Activated CD8-positive, alpha-beta T cell treated with anti-CD3 and anti-CD28 coated beads for 36 hours (primary cell): ENCODE results near the gene OR2A42. TPM values are rescaled to one million over a fixed set of nuclear protein-coding genes. Genes with fewer than 3 reads are reported as not detected.
"Not testable (repeated sequence)": the region's sequence is repeated elsewhere in the genome, so short reads cannot be mapped to it uniquely, and the experiment has no call there.

Experiments used
- ATAC-seq: fragments of 200-7000 bp; cut with Tn5 transposase; one replicate; pipeline ENCODE4 v1.10.0; 2021; ENCODE audit warnings: mild to moderate bottlenecking, moderate library complexity
- CTCF ChIA-PET: fragments of 350-600 bp; sonication (Branson Sonifier 250); formaldehyde crosslinking; loops from one replicate; lab custom pipeline; 2021; ENCODE audit warnings: antibody characterized with exemption; lab: Charles Lee
- POLR2A ChIA-PET: fragments of 350-600 bp; sonication (Branson Sonifier 250); formaldehyde crosslinking; loops from one replicate; lab custom pipeline; 2021; ENCODE audit warnings: antibody characterized with exemption; lab: Charles Lee
- DNase-seq: peaks from one replicate; pipeline ENCODE4 v3.0.0-alpha.2; 2020
- H3K27ac Mint-ChIP-seq: one replicate; pipeline ENCODE4 v1.8.0; 2021; ENCODE audit warnings: mild to moderate bottlenecking, mixed read lengths
- H3K27me3 Mint-ChIP-seq: one replicate; pipeline ENCODE4 v1.8.0; 2021; ENCODE audit warnings: mixed read lengths
- H3K36me3 Mint-ChIP-seq: one replicate; pipeline ENCODE4 v1.8.0; 2021; ENCODE audit warnings: low read depth, mixed read lengths
- H3K4me1 Mint-ChIP-seq: one replicate; pipeline ENCODE4 v1.8.0; 2021; ENCODE audit warnings: low read depth, mixed read lengths
- H3K4me3 Mint-ChIP-seq: one replicate; pipeline ENCODE4 v1.8.0; 2021; ENCODE audit warnings: mild to moderate bottlenecking, moderate library complexity, mixed read lengths
- H3K9me3 Mint-ChIP-seq: one replicate; pipeline ENCODE4 v1.8.0; 2021; ENCODE audit warnings: mixed read lengths
- intact Hi-C: fragments of 100-400 bp; cut with micrococcal nuclease; formaldehyde crosslinking; loops from one replicate; pipeline ENCODE4 v1.10.0; 2022
- total RNA-seq, 2 experiments: library from RNA; stranded (reverse); gene quantifications; one replicate each; pipeline ENCODE4 v1.2.3, GENCODE V29; 2021

Gene OR2A42
- total RNA-seq, 2 experiments from 2014 or later = not detected

- H3K9me3 Mint-ChIP-seq, H3K27me3 Mint-ChIP-seq, DNase-seq, H3K27ac Mint-ChIP-seq, H3K36me3 Mint-ChIP-seq, POLR2A ChIA-PET, intact Hi-C loops, H3K4me1 Mint-ChIP-seq, CTCF ChIA-PET, ATAC-seq, H3K4me3 Mint-ChIP-seq: not testable (repeated sequence)
These were observed 12.5 kb downstream of the OR2A42 start for GRCh38 chr7:144226866-144227265.

GRCh38 chr7:144223675-144224074, 15.7 kb downstream of the OR2A42 start:
- H3K4me3 Mint-ChIP-seq, H3K36me3 Mint-ChIP-seq, intact Hi-C loops, H3K27me3 Mint-ChIP-seq, DNase-seq, CTCF ChIA-PET, H3K4me1 Mint-ChIP-seq, H3K9me3 Mint-ChIP-seq, H3K27ac Mint-ChIP-seq, POLR2A ChIA-PET, ATAC-seq: not testable (repeated sequence)

DNA sequence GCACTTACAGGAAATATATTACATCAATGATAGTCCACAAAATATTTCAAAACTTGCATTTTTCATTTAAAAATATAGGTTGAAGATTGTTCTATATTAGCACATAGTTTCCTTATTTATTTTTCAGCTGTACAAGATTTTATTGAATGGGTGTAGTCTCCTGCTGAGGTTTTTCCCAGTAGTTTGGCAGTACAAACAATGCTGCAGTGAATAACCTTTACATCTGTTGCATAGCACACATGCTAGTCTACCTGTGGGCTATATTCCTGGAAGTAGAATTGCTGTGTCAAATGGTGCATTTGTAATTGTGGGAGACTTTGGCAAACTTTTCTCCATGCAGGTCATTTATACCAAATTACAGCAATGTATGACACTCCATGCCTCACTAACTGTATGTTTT, 18.9 kb downstream of the OR2A42 start:
- intact Hi-C loops, H3K27ac Mint-ChIP-seq, H3K4me3 Mint-ChIP-seq, CTCF ChIA-PET, H3K9me3 Mint-ChIP-seq, H3K4me1 Mint-ChIP-seq, POLR2A ChIA-PET, DNase-seq, ATAC-seq, H3K36me3 Mint-ChIP-seq, H3K27me3 Mint-ChIP-seq: not testable (repeated sequence)

DNA sequence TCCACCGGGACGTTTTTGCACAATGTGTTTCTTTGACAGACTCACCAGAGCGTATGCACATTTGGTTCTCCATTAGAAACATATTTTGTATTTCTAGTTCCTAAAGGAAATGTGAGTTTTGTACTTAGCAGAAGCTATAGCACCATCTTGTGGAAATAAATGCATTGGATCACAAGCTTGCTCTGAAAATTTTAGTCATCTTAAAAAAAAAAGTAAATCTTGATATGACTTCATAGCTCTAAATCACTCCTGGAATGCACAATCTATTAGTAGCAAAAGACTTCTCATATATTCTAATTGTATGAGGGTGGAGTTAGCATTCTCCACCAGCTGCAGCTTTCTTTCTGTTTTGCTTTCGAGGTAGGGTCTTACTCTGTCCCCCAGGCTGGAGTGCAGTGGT, 20.3 kb downstream of the OR2A42 start:
- H3K9me3 Mint-ChIP-seq, intact Hi-C loops, CTCF ChIA-PET, H3K36me3 Mint-ChIP-seq, DNase-seq, POLR2A ChIA-PET, H3K27me3 Mint-ChIP-seq, H3K27ac Mint-ChIP-seq, H3K4me3 Mint-ChIP-seq, H3K4me1 Mint-ChIP-seq: not testable (repeated sequence)
- ATAC-seq = peak; percentile 68

GRCh38 chr7:144218581-144218980, 20.8 kb downstream of the OR2A42 start:
- DNase-seq, H3K27me3 Mint-ChIP-seq, H3K9me3 Mint-ChIP-seq, POLR2A ChIA-PET, ATAC-seq, H3K4me3 Mint-ChIP-seq, H3K36me3 Mint-ChIP-seq, H3K27ac Mint-ChIP-seq, intact Hi-C loops, CTCF ChIA-PET, H3K4me1 Mint-ChIP-seq: not testable (repeated sequence)

GRCh38 chr7:144217200-144217599, 22.2 kb downstream of the OR2A42 start:
- H3K9me3 Mint-ChIP-seq, POLR2A ChIA-PET, CTCF ChIA-PET, H3K4me3 Mint-ChIP-seq, H3K27ac Mint-ChIP-seq, DNase-seq, H3K4me1 Mint-ChIP-seq, ATAC-seq, intact Hi-C loops, H3K36me3 Mint-ChIP-seq, H3K27me3 Mint-ChIP-seq: not testable (repeated sequence)

DNA sequence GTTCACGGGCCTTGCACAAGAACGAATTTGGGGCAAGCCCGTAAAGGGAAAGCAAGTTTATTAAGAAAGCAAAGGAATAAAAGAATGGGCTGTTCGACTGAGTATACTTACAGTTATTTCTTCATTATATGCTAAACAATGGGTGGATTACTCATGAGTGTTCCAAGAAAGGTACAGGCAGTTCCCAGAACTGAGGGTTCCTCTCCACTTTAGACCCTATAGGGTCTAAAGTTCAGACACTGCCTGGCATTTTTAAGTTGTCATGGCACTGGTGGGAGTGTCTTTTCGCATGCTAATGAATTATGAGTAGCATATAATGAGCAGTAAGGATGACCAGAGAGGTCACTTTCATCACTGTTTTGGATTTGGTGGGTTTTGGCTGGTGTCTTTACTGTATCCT, 34.1 kb downstream of the OR2A42 start:
- H3K4me1 Mint-ChIP-seq, H3K27me3 Mint-ChIP-seq, POLR2A ChIA-PET, CTCF ChIA-PET, H3K9me3 Mint-ChIP-seq, H3K4me3 Mint-ChIP-seq, H3K27ac Mint-ChIP-seq, DNase-seq, H3K36me3 Mint-ChIP-seq, intact Hi-C loops: not testable (repeated sequence)
- ATAC-seq = peak; percentile 69

DNA sequence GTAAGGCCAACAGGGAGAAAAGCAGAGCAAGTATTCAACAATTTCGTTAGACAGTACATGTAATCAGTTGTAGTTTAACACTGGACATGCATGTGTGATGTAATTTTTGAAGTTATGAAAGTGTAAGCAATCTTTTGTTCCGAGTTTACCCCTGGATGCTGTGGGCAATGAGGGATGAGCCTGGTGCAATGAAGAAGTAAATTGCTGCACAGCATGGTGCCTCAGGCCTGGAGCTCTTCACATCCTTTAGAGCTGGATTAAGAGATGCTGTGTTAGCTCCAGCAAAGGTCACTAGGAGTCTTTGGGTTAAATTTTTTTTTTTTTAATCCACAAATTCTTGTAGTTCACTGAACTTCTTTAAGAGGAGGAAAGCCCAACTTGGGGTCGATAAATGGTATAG, 36.3 kb downstream of the OR2A42 start:
- intact Hi-C loops = not testable (repeated sequence)

GRCh38 chr7:144201978-144202377, 37.4 kb downstream of the OR2A42 start:
- intact Hi-C loops, POLR2A ChIA-PET, H3K4me1 Mint-ChIP-seq, CTCF ChIA-PET, H3K36me3 Mint-ChIP-seq, H3K4me3 Mint-ChIP-seq, H3K27ac Mint-ChIP-seq, DNase-seq, H3K27me3 Mint-ChIP-seq, H3K9me3 Mint-ChIP-seq: not testable (repeated sequence)
- peak; percentile 84 for ATAC-seq

More for the DNA sequence above, 36.3 kb downstream of the OR2A42 start:
- CTCF ChIA-PET, H3K27ac Mint-ChIP-seq, DNase-seq, H3K4me1 Mint-ChIP-seq, H3K4me3 Mint-ChIP-seq, ATAC-seq, H3K36me3 Mint-ChIP-seq, POLR2A ChIA-PET, H3K9me3 Mint-ChIP-seq, H3K27me3 Mint-ChIP-seq: not testable (repeated sequence)

DNA sequence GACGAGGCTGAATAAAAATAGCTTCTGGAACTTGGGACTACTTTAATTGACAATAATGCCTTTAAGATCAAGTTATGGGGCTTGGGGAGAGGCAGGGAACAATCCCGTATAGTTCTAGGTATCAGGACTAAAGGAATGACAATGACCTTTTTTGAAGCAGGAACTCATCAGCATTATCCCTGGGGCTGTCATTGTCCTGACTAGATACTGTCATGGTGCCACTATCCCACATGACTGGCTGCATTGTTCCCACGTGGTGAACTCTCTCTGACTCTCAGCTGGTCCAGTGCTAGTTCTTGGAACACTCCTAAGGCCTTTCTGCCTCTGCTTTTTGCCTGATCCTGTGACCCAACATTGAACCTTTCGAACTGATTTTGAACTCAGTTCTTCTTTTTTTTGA, 40.5 kb downstream of the OR2A42 start:
- intact Hi-C loops, ATAC-seq, H3K4me1 Mint-ChIP-seq, H3K27me3 Mint-ChIP-seq, CTCF ChIA-PET, POLR2A ChIA-PET, H3K4me3 Mint-ChIP-seq, DNase-seq, H3K27ac Mint-ChIP-seq, H3K36me3 Mint-ChIP-seq, H3K9me3 Mint-ChIP-seq: not testable (repeated sequence)

DNA sequence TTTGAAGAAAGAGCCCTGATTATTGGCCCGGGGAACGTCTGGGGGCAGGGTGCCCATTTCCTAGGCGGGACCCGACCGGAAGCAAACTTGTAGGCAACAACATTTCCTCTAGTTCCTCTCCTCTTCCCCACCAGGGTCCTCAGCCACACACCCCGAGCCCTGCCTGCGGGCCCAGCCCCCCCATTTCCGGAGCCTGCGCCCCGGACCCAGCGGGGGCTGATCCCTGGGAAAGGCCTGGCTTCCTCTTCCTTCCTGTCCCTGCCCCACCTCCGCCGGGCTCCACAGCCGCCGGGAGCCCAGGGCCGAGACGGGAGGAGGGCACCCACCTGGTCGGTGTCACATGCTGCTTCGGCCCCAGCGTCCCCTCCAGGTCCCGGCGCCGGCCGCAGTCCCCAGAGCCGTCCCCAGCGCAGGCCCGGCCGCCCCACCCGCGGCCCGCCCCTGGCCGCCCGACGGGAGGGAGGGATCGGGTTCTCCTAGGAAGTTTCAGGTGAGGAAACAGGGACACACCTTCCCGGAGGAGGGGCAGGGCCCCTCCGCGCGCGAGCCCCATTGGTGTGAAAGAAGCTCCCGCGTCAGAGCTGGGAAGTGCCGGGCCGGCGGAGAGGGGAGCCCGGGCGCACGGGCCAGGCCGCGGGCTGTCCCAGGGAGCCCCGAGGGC, 44.1 kb downstream of the OR2A42 start, which contains the start of gene ARHGEF35:
TSS of gene ARHGEF35 (minus strand) at position 622 of the 661 bp plus-strand sequence. CDS start 7,450 bp downstream, outside the sequence.
- peak within 1 kb of the TSS; percentile 34 for H3K4me3 Mint-ChIP-seq
- H3K9me3 Mint-ChIP-seq, CTCF ChIA-PET, intact Hi-C loops, DNase-seq, H3K36me3 Mint-ChIP-seq, H3K27me3 Mint-ChIP-seq, POLR2A ChIA-PET, H3K4me1 Mint-ChIP-seq, H3K27ac Mint-ChIP-seq: not testable (repeated sequence)
- ATAC-seq = peak; percentile 70

DNA sequence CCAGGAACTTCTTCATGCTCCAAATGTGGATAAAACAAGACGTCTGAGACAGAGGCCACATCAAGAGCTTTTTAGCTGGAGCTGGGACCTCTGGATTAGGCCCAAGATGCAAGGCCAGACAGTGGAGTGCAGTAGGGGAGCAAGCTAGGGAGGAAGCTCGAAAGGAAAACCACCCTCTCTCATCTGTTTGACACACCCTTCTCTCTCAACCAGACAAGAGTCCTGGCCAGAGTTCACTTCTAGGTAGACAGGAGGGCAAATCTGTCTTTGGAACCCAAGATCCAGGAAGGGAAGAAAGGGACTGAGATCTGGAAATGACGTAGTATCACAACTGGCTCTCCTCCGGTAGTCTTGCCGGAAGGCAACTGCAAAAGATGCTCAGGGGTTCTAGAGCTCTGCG, 45.0 kb downstream of the OR2A42 start:
- H3K36me3 Mint-ChIP-seq, intact Hi-C loops, H3K4me3 Mint-ChIP-seq, ATAC-seq, H3K4me1 Mint-ChIP-seq, H3K9me3 Mint-ChIP-seq, CTCF ChIA-PET, H3K27me3 Mint-ChIP-seq, POLR2A ChIA-PET, DNase-seq, H3K27ac Mint-ChIP-seq: not testable (repeated sequence)
